Fibroblast of the aortic adventitia (primary cell): ENCODE results near the gene BCL11A. TPM values are rescaled to one million over a fixed set of nuclear protein-coding genes. Genes with fewer than 3 reads are reported as not detected.

Experiments used
- DNase-seq: peaks from one replicate; pipeline ENCODE4 v3.0.0-alpha.2; 2010; ENCODE audit warnings: low read depth
- H3K4me3 ChIP-seq: 2 replicates; pipeline ENCODE4 v1.5.1; 2011; ENCODE audit warnings: low read depth, mild to moderate bottlenecking, control low read depth, low read length, moderate library complexity
- total RNA-seq: library from RNA; depleted of rRNA; stranded (reverse); fragments of >200 nt; gene quantifications from 2 replicates; pipeline ENCODE4 v1.2.3, GENCODE V29; 2012; ENCODE audit warnings: low replicate concordance
- TF ChIP-seq, protein P1 (sequence below): IDR thresholded peaks from 2 replicates; pipeline ENCODE4 v1.5.1; 2011; ENCODE audit warnings: mild to moderate bottlenecking, low read length, control low read depth, inconsistent platforms; ENCODE audit not compliant: insufficient read depth

The BCL11A gene
- total RNA-seq, 1 donor = 0.09 TPM

DNA sequence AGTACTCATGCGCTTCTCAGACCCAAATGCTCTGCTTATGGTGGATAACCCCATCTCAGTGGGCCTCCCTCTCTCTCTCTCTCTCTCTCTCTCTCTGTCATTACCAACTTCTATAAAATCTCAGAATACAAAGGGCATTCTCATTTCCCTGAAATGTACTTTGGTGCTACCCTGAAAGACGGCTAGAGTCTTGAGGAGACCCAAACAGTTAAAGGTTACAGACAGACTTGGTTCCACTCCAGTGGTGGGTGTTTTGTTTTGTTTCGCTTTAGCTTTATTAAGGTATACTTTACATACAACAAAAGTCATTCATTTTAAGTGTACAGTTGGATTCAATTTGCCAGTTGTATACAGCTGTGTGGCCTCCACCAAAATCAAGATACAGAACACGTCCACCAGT is 60.9 kb downstream of the BCL11A start:
- H3K4me3 ChIP-seq = no peak overlapping the region
- TF ChIP-seq, protein P1, sequence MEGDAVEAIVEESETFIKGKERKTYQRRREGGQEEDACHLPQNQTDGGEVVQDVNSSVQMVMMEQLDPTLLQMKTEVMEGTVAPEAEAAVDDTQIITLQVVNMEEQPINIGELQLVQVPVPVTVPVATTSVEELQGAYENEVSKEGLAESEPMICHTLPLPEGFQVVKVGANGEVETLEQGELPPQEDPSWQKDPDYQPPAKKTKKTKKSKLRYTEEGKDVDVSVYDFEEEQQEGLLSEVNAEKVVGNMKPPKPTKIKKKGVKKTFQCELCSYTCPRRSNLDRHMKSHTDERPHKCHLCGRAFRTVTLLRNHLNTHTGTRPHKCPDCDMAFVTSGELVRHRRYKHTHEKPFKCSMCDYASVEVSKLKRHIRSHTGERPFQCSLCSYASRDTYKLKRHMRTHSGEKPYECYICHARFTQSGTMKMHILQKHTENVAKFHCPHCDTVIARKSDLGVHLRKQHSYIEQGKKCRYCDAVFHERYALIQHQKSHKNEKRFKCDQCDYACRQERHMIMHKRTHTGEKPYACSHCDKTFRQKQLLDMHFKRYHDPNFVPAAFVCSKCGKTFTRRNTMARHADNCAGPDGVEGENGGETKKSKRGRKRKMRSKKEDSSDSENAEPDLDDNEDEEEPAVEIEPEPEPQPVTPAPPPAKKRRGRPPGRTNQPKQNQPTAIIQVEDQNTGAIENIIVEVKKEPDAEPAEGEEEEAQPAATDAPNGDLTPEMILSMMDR = no peak
- no peak for DNase-seq

DNA sequence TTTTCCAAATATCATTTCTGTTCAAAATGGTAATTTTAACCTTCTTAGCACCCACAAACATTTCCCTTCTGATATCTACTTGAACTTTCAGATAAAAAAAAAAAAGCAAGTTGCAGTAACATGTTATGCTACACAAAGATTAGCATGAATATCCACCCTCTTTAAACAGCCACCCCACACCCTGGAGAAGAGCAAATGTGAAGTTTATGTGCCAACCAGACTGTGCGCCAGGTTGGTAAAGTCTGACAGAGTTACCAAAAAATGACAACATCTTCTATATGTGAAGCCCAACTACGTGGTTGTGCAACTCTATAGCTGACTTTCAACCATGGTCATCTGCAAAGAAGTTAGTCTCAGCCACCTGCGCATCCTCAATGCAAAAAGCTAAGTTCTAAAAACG is 62.6 kb downstream of the BCL11A start:
- no peak for DNase-seq
- H3K4me3 ChIP-seq = no peak overlapping the region
- TF ChIP-seq, protein P1 = no peak

DNA sequence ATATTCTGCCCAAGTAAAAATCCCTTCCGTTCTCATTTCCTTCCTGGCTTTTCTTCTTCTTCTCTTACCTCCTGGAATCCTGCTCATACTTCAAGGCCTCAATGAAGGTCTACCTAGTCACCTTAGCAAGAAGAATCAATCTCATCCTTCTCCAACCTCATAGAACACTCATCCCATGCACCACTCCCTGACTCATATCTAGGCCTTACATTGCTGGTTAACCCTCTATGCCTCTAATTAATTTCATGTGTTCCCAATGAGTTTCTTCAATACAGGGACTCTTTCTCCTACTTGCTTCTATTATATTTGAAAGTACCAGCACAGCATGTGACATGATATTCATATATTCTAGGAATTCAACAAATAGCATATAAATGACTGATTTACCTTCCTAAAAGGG is 63.0 kb downstream of the BCL11A start:
- TF ChIP-seq, protein P1 = no peak
- no peak for DNase-seq
- no peak overlapping the region for H3K4me3 ChIP-seq

DNA sequence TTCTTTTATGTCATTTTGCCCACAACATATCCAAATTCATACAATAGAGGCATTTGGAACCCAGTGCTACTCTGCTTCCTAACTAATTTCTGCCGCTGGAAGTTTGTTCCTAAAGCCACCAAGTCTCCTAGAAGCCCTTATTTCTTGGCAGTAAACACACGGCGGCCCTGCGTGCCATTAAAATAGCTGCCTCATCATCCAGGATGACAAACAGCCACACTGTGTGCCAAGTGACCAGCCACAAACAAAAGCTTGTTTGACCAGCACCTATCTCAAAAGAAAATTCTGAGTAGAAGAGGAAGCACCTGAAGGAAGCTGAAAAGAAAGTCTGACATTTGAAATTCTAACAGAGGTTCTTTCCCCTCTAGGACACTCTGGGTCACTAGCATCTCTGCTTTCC is 64.2 kb downstream of the BCL11A start:
- DNase-seq = no peak
- TF ChIP-seq, protein P1 = no peak
- no peak overlapping the region for H3K4me3 ChIP-seq

DNA sequence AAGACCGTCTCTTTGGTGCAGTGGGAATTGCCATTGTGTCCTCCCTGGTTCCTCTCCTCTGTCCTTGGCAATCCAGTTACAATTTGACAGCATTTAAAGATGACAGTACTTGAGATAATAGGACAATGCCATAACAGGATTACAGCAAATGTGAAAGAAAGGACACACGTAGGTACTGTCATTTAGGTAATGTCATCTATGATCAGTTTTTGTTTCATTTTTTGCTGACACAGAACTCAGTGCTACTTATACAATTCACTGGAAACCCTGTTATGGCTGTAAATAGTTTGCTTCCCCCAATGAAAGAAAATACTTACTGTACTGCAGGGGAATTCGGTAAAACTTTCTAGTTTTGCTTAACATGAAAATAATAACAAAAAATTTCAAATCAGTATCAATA is 65.2 kb downstream of the BCL11A start:
- no peak for DNase-seq
- TF ChIP-seq, protein P1 = no peak

DNA sequence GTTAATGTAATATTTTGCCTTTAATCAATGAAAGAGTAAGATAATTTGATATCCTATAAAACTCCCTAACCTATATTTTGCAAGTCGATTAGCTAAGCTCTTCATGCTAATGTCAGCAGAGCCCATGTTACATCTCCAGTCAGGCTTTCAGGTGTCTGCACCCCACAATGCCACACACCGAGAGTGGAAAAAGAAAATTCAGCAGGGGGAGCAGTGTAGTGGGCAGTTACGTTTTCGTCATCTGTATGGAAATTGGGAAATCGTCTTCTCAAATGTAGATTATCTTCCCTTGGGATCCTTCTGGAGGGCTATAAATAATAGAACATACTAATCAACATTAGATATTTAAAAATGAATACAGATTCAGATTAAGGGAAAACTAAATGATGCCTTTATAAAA is 66.3 kb downstream of the BCL11A start:
- TF ChIP-seq, protein P1 = no peak
- DNase-seq = no peak
- H3K4me3 ChIP-seq = no peak overlapping the region

More for the DNA sequence above, 65.2 kb downstream of the BCL11A start:
- H3K4me3 ChIP-seq = no peak overlapping the region

DNA sequence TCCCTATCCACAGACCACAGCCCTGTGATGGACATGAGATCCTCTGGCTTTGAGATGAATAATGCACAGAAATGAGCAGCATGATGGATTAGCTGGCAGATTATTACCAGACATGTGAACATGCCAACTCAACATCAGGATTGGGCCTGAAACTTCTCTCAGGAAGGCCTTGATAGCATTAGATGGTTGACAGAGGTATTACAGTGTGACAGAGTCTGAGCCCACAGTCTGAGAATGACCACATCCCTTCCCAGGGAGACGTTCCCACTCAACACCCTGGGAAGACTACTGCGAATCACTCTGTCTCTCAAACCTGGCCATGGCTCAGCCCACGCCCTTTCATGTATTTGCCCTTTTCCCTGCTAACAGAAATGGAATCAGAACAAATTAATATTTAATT is 66.9 kb downstream of the BCL11A start:
- H3K4me3 ChIP-seq = no peak overlapping the region
- no peak for DNase-seq
- TF ChIP-seq, protein P1 = no peak
